Limb (tissue), 2 donors: ENCODE measurements around the gene IZUMO2.

Source experiments
- DNase-seq, 2 donors: peaks; one replicate each; pipeline ENCODE4 v3.0.0-alpha.2; 2016; ENCODE audit errors: extremely low spot score in 2 of 2

IZUMO2 gene

DNA sequence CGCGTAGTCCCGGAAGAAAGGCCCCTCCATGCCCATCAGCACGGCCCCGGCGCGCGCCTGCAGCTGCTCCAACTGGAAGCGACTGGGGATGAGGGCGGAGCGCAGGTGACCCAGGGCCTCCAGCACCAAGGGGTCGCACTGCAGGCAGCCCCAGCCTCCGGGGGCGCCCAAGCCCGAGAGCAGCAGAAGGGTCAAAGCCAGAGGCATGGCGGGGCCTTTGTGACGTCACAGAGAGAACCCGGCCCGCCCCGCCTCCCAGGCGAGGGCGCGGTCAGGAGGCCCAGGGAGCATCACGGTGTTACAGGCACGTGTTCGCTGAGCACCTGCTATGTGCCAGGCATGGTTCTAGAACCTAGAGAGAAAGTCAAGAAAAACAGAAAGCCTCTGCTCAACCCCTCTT is at the start of gene IZUMO2:
Gene IZUMO2 (minus strand): TSS at position 294 of the 400 bp plus-strand sequence. CDS start 87 bp downstream, at position 207.
- peak in 1 of 2 donors; percentile 34 for DNase-seq

DNA sequence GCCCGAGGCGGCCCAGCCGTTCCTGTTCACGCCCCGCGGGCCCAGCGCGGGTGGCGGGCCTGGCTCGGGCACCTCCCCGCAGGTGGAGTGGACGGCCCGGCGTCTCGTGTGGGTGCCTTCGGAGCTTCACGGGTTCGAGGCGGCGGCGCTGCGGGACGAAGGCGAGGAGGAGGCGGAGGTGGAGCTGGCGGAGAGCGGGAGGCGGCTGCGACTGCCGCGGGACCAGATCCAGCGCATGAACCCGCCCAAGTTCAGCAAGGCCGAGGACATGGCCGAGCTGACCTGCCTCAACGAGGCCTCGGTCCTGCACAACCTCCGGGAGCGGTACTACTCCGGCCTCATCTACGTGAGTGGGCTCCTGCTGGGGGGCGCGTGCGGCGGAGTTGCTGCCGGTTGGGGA is 47.3 kb upstream of the IZUMO2 start:
- no peak for DNase-seq

DNA sequence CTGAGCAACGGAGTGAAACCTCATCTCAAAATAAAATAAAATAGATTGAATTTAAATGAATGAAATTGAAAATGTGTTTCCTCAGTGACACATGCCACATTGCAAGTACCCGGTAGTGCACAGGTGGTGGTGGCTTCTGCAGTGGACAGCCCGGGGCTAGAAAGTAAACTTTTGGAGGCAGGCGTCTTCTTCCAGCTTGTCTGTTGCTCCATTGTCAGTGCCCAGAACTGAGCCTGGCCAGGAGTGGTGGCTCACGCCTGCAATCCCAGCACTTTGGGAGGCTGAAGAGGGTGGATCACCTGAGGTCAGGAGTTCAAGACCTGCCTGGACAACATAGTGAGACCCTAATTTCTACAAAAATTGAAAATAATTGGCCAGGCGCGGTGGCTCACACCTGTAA is 46.0 kb upstream of the IZUMO2 start:
- DNase-seq = no peak

- no peak for DNase-seq
Measured at GRCh38 chr19:50207730-50208129, 44.6 kb upstream of the IZUMO2 start.

DNA sequence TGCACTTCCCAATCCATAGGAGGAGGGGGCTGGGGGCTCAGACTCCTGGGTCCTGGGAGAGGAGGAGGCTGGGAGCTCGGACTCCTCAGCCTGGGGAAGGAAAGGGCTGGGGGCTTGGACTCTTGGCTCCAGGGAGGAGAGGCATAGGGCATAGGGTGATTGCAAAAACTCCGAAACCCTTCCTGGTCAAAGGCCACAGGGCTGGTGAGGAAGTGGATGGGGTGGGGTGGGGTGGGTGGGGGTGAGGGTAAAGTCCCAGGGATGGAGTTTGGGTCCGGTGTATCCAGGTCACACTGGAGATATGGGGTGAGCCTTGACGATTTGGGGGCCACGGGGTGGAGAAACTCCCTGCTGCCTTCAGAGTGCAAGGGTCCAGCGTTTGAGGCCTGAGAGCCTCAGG is 43.1 kb upstream of the IZUMO2 start:
- no peak for DNase-seq

- no peak for DNase-seq
Measured at GRCh38 chr19:50205681-50206138, 42.6 kb upstream of the IZUMO2 start.

DNA sequence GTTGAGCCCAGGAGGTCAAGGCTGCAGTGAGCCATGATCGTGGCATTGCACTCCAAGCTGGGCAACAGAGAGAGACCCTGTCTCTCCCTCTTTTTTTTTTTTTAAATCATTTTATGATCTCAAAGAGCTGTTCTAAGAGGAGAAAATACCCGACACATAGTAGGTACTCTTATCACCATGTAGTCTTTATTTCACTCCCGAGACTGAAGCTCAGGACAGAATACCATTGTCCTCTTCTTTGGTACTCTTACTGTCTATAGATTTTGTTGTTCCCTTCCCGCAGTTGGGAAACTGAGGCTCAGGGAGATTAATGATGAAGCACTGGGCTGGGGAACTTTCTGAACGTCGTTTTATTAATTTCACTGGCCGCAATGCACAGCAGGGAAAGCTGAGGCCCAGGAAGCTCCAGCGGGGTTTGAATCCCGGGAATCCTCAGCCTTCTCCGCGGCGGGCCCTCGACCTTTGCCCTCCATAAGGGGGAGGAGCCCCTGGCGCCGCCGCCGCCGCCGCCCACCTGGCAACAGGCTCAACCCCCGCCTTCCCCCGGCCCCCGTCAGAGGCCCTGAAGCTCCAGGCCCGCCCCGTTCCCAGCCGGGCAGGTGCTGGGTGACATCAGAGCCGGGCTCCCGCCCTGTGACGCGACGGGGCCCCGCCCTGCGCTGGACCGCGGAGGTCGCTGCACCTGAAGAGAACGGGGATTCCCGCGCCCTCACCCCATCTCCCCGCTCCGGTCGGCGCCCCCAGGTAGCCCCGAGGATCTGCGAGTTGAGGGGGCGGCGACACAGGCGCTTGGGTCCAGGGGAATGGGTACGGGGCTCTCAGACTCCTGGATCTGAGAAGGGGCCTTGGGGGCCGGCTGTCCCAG is 42.0 kb upstream of the IZUMO2 start:
- peak in 1 of 2 donors; percentile 69 for DNase-seq

DNA sequence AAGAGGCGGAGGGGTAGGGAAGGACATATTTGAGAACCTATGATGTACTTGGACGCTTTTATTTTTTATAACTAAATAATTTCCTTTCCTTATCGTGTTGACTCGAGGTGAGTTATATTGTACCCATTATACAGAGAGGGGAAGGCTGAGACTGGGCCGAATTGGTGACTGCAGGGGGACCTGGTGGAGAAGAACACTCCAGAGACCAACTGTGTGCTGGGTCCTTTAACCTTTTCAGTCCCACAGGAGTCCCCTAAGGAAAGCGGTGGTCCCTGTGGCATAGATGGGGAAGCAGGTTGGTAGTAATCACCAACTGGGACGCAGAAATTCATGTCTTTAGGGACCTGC is 41.0 kb upstream of the IZUMO2 start:
- no peak for DNase-seq

GRCh38 chr19:50203281-50204080 is 40.4 kb upstream of the IZUMO2 start, which contains the start of gene MYH14:
MYH14 (plus strand) TSS chr19:50203622; CDS start chr19:50210366, 6,744 bp downstream.
- DNase-seq = peak; percentile 87 to 92

DNA sequence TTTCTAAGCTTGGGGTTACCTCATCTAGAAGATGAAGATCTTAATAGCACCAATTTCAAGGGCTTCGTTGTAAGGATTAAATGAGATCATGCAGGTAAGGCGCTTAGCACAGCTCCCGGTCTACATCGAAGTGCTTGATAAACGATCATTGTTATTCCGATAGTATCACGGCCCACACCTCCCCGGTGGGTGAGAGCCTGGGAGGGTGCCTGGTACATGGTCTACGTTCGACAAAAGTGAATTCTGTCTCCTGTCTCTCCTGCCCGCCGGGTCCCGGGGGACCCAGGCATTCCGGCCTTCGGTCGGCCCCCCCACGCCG is 39.8 kb upstream of the IZUMO2 start:
- DNase-seq = no peak

GRCh38 chr19:50202386-50202785 is 39.3 kb upstream of the IZUMO2 start:
- no peak for DNase-seq

GRCh38 chr19:50199259-50199555 is 36.1 kb upstream of the IZUMO2 start:
- no peak for DNase-seq

GRCh38 chr19:50198431-50199258 is 35.6 kb upstream of the IZUMO2 start:
- DNase-seq = no peak

- no peak for DNase-seq
Measured at GRCh38 chr19:50197348-50197747, 34.3 kb upstream of the IZUMO2 start.

GRCh38 chr19:50196322-50196932 is 33.3 kb upstream of the IZUMO2 start:
- no peak for DNase-seq

DNA sequence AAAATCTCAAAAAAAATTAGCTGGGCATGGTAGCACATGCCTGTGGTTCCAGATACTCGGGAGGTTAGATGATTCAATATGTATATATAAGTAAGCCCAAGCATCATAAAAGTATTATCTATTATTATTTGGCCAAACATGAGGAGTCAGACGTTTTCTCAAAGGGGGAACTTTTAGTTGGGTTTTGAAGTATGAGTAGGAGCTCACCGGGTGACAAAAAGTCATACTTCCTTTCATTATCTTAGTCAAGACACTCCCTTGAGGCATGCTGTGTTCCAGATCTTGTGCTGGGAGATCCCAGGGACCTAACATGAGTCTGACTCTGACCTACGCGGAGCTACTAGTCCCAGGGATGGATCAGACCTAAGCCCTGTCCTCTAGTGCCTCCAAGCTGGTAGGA is 32.1 kb upstream of the IZUMO2 start:
- DNase-seq = no peak

DNA sequence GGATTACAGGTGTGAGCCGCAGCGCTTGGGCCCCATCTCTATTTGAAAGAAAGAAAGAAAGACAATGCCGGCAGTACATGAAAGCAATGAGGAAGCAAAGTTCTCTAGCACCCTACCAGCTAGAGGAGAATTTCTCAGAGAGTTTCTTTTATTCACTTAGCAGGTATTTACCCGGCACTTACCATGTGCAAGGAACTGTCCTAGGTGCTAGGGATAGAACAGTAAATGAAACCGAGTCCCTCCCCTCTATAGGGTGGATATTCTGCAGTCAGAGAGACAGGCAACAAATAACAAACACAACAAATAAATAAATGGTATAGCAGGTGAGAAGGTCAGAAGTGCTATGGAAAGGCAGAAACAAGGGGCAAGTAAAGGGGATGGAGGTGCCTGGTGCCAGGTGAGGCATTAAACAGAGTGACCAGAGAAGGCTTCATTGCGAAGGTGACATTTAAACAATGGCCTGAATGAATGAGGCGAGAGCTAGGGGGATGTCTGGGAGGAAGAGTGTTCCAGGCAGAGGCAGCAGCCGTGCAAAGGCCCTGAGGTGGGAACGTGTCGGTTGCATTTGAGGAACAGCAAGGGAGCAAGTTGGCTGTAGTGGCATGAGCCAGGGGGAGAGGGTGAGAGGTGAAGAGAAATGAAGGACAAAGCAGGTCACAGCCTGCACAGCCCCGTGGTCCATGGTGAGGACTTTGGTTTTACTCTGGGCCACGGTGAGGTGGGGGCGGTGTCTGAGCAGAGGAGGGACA is 29.6 kb upstream of the IZUMO2 start:
- no peak for DNase-seq

- DNase-seq = no peak
Measured at GRCh38 chr19:50191216-50191615, 28.1 kb upstream of the IZUMO2 start.

DNA sequence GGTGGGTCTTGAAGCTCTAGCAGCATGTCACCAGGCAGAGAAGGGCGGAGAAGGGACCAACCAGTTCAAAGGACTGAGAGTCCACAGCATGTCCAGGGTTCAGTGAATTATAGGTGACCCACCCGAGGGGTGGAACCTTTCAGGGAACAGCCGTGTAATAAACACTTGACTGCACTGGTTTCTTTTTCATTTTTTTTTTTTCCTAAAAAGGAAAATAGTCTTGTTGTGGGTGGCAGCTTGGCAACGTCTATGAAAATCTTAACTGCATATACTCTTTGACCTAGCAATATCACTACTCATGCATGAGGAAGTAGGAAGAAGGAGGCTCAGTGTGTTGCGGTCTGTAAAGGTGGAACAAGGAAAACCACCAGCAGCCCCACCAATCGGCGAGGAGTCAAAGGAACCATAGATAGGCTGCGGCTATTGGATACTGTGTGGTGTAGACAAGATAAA is 27.4 kb upstream of the IZUMO2 start:
- no peak for DNase-seq

DNA sequence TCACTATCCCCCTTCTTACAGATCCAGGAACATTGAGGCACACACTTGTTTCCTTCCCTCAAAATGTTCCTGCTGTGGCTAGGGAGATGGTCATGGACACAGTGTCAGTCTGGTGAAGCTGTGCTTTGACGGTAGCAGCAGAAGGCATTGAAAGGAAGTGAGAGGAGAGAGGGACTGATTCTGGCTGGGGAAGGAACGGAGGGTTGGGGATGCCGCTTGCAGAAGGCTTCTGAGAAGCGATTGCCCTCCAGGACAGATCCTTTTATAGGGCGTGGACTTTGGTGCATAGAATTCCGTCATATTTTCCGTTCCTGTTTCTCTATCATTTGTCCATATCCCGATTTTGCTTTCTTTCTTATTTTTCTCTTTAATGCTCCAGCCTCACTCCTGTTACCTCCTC is 26.2 kb upstream of the IZUMO2 start:
- no peak for DNase-seq

DNA sequence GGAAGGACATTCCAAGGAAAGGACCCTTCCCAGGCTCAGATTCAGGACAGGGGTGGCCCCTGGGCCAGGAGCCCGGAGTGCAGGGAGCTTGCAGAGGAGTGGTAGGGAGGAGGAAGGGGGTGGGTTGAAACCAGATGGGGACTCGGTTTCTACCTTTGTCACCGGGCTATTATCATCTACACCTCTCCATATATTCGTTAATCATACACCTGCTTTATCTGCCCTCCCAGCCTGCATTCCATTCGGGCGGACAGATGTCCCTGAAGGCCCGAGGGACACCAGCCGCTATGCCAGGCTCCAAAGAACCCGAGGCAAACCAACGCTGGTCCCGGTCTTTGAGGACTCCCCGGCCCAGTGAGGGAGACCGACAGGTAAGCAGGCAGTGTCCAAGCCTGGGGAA is 24.9 kb upstream of the IZUMO2 start:
- no peak for DNase-seq
